Right lobe of liver (tissue), 4 donors: ENCODE measurements around the gene SFTPA1.

Source experiments
- POLR2A ChIP-seq: fragments of 450-650 bp; IDR thresholded peaks from one replicate; pipeline ENCODE4 v1.6.1; 2017; ENCODE audit warnings: antibody characterized with exemption, mild to moderate bottlenecking
- TF ChIP-seq, protein P1 (sequence below), 4 donors: fragments of 200-600 bp in 3 of 4; fragments of 450-650 bp in 1 of 4; IDR thresholded peaks; one replicate each; pipeline versions ENCODE4 v1.5.1 to v1.8.0; 2016 to 2022; ENCODE audit warnings: antibody characterized with exemption in 4 of 4, mild to moderate bottlenecking in 2 of 4
- donor health status: DM: no; HTN: no; CAD: no.
- donor health status: DM: no; HTN: no; CAD: no.
- donor health status: DM: no; HTN: yes; CAD: no.

DNA sequence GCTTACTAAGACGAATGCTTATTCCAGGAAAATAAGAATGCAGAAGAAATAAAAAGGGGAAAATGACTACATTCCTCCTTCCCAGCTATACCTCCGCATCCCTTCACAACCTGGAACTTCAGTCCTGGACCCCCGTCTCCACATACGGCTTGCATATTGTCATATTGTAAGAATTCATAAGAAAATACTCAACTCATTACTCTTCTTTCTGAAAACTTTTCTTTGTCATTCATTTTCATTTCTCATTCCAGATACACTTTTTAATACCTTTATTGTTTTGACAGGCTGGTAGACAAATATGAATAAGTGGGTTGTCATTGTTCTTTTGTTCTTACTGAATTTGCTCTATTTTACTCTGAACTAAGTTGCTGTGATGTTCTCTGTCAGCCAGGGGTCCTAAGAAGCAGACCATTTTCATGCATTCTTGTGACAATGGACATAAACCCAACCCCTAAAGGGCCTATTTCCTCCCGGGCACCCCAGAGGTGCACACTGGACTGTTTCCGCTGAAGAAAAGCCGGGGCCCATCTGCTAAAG, 27.2 kb upstream of the SFTPA1 start:
- TF ChIP-seq POLR2A = no peak
- TF ChIP-seq, protein P1, sequence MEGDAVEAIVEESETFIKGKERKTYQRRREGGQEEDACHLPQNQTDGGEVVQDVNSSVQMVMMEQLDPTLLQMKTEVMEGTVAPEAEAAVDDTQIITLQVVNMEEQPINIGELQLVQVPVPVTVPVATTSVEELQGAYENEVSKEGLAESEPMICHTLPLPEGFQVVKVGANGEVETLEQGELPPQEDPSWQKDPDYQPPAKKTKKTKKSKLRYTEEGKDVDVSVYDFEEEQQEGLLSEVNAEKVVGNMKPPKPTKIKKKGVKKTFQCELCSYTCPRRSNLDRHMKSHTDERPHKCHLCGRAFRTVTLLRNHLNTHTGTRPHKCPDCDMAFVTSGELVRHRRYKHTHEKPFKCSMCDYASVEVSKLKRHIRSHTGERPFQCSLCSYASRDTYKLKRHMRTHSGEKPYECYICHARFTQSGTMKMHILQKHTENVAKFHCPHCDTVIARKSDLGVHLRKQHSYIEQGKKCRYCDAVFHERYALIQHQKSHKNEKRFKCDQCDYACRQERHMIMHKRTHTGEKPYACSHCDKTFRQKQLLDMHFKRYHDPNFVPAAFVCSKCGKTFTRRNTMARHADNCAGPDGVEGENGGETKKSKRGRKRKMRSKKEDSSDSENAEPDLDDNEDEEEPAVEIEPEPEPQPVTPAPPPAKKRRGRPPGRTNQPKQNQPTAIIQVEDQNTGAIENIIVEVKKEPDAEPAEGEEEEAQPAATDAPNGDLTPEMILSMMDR (IDR thresholded peaks at IDR 0.05) = no peak
